Measurements from ENCODE around the gene ARHGAP25.
A peak's percentile ranks its signal among the peaks of the same experiment; 100 is the strongest.

Gene ARHGAP25

DNA sequence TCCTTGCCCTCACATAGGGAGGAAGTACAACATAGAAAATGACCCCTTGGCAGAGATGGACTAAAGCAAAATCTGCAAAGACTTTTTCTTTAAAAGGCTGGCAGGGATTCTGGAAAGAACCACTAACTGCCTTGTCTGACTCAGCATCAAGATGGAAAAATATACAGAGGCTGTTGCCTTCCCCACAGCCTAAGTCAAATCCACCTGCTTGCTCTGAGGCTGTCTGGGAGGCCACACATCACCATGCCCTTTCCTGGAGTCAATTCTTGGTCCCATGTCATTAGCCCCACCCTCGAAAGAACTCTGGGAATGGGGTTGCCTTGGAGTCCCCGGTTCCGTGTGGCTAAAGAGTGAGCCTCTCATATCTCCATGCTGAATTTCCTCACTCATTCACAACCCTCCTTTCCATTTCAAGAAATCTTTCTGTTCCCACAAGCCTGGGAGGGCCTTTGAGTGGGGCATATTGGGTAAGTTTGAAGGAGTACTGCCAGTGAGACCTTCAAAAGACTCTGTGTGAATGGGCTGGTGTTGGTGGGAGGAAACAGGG lies 97.1 kb downstream of the ARHGAP25 start:
- H3K4me3 ChIP-seq (replicated peaks in 1 of 2; ENCODE audit: low read depth in 2 of 2, low read length in 2 of 2) = no peak overlapping the region
- peak; percentile 59 to 62 for DNase-seq (ENCODE audit: low read depth in 2 of 2)
- TF ChIP-seq, protein P1, sequence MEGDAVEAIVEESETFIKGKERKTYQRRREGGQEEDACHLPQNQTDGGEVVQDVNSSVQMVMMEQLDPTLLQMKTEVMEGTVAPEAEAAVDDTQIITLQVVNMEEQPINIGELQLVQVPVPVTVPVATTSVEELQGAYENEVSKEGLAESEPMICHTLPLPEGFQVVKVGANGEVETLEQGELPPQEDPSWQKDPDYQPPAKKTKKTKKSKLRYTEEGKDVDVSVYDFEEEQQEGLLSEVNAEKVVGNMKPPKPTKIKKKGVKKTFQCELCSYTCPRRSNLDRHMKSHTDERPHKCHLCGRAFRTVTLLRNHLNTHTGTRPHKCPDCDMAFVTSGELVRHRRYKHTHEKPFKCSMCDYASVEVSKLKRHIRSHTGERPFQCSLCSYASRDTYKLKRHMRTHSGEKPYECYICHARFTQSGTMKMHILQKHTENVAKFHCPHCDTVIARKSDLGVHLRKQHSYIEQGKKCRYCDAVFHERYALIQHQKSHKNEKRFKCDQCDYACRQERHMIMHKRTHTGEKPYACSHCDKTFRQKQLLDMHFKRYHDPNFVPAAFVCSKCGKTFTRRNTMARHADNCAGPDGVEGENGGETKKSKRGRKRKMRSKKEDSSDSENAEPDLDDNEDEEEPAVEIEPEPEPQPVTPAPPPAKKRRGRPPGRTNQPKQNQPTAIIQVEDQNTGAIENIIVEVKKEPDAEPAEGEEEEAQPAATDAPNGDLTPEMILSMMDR (IDR thresholded peaks at IDR 0.05; ENCODE audit: low read depth, low read length) = no peak

DNA sequence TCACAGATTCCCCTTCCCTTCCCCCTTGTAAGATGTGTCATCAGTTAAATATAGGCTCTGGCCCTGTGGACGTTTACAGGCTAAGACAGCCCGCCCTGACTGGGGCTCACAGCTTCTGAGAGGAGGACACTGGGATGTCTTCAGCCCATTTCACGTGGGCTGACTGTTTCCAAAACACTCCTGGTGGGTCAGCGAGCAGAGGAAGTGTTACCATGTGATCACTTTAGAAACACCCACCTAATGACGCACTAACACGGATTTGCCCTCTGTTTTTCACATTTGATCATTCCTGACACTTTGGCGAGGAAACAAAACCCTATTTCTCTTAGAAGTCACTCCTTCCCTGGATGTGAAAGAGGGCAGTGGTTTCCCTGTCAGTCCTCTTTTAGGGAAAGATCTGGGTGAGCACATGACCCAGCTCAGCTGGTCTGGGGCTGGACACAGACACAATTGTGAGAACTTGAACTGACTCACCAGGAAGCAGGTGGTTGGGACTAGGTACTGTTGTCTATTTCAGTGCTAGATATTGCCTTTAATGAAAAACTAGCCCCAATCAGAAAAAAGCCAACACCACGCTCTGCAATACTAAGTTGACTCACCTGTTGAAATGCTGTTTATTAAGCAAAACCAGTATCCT lies 97.7 kb downstream of the ARHGAP25 start:
- peak; percentile 81 to 84 for DNase-seq (ENCODE audit: low read depth in 2 of 2)
- TF ChIP-seq, protein P1 (IDR thresholded peaks at IDR 0.05; ENCODE audit: low read depth, low read length) = no peak
- no peak overlapping the region for H3K4me3 ChIP-seq (replicated peaks in 1 of 2; ENCODE audit: low read depth in 2 of 2, low read length in 2 of 2)

DNA sequence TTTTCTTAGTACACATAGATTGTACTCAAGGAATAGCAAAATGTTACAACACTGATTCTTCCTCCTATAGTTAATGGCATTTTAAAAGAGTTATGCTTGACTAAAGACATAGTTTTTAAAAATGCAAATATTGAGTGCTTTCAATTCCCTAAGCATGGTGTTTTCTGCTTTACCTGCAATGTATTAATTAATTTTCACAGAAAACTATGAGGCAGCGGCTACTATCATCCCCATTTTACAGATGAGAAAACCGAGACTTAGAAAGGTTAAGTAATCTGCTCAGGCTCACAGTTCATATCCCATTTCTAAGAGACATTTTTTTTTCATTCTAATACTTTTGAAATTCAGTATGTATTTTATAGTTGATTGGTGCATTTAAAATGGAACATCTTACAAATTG lies 98.6 kb downstream of the ARHGAP25 start:
- DNase-seq (ENCODE audit: low read depth in 2 of 2) = no peak
- TF ChIP-seq, protein P1 (IDR thresholded peaks at IDR 0.05; ENCODE audit: low read depth, low read length) = no peak
- no peak overlapping the region for H3K4me3 ChIP-seq (replicated peaks in 1 of 2; ENCODE audit: low read depth in 2 of 2, low read length in 2 of 2)

DNA sequence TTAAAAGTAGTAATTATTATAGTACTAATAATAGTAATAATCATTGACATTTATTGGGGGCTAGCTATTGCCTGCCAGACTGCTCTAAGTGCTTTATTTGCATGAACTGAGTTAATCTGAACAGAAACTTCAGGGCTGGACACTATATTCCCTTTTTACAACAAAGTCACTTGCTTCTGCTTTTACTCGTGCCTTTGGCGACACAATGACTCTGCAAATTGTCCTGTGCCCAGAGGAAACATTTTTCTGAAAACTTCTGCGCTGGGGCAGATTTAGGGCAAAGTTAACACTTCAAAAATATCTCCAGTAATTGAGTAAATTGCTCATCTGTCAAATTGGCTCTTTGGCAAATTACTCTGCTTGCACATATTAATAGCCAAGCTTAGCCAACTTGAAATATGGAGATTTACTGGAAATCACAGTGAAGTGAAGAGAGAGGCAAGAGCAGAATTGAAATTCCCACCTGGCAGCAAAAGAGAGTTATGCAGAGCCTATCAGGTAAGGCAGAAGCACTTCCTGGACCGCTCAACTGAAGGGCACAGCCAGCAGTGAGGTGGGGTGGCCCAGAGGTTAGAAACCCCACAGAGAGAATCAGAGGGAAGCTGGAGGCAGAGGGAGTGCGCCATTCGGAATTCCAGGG lies 100.2 kb downstream of the ARHGAP25 start:
- H3K4me3 ChIP-seq (replicated peaks in 1 of 2; ENCODE audit: low read depth in 2 of 2, low read length in 2 of 2) = no peak overlapping the region
- TF ChIP-seq, protein P1 (IDR thresholded peaks at IDR 0.05; ENCODE audit: low read depth, low read length) = no peak
- DNase-seq (ENCODE audit: low read depth in 2 of 2) = no peak

DNA sequence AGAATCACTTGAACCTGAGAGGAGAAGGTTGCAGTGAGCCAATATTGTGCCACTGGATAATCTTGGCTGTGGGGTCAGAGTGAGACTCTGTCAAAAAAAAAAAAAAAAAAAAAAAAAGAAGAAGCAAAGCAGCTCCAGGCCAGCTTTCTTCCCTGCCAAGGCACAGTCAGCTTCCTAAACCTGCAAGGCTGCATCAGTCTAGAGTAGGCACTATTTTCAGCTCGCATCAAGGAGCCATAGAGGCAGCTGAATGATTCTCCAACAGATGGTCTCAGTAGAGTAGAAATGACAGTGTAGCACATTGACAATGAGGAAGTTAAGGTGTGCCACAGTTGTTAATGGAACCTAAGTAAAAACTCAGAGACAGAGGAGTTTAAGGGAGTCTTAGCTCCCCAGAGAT lies 101.0 kb downstream of the ARHGAP25 start:
- TF ChIP-seq, protein P1 (IDR thresholded peaks at IDR 0.05; ENCODE audit: low read depth, low read length) = no peak
- no peak overlapping the region for H3K4me3 ChIP-seq (replicated peaks in 1 of 2; ENCODE audit: low read depth in 2 of 2, low read length in 2 of 2)

DNA sequence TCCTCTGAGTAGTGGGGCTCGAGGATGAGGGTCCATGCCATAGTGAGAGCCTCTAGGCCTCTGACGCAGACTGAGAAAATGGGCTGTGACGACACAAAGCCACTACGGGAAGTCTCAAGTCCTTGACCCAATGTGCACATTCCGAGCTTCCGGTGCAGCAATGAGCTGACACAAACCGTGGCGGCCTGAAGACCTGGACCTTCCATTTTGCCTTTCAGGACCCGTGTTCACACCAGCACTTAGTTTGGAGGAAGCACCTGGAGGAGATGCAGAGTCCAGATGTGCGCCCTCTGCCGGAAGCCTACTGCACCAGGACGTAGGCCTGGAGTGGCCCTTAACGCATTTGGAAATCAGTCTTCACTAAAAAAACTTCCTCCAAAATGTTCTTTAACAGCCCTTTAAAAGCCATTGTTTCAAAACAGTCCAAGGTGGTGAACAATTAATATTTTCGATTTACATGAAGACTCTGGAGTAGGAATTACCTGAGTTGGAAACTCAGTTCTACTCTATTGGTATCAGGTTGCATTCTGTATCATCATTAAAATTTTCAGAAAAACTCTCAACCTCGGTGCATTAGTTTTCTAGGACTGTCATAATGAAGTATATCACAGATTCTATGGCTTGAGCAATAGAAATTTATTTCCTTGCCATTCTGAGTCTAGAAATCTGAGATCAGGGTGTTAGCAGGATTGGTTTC lies 102.7 kb downstream of the ARHGAP25 start:
- H3K4me3 ChIP-seq (replicated peaks in 1 of 2; ENCODE audit: low read depth in 2 of 2, low read length in 2 of 2) = no peak overlapping the region
- TF ChIP-seq, protein P1 (IDR thresholded peaks at IDR 0.05; ENCODE audit: low read depth, low read length) = peak; percentile 59
- DNase-seq (ENCODE audit: low read depth in 2 of 2) = peak; percentile 57 to 72

More for the DNA sequence above, 101.0 kb downstream of the ARHGAP25 start:
- no peak for DNase-seq (ENCODE audit: low read depth in 2 of 2)
